ENCODE data around the gene JUP. TPM values are rescaled to one million over a fixed set of nuclear protein-coding genes. Genes with fewer than 3 reads are reported as not detected.
A peak's percentile ranks its signal among the peaks of the same experiment; 100 is the strongest.

The JUP gene
- total and polyA plus RNA-seq, 2 of the 13 experiments (the other 11 are each of a cell fraction or from before 2014, with no cell fraction given): 12.1 to 20.6 TPM

GRCh38 chr17:41773190-41773588, 13.3 kb downstream of the JUP start (continued):
- TF ChIP-seq NFE2L2 (IDR thresholded peaks at IDR 0.05; ENCODE audit: low read length) (no peak; the same call in 1 of the 2 replicates), ZNF761 (CRISPR knock-in tag; conservative IDR thresholded peaks at IDR 0.05) (peak; percentile 85; the same call in 1 of the 2 replicates), ZNF343 (CRISPR knock-in tag; IDR thresholded peaks at IDR 0.05) (peak; percentile 55), SATB2 (CRISPR knock-in tag; IDR thresholded peaks at IDR 0.05) (no peak), TRIM24 (CRISPR knock-in tag; IDR thresholded peaks at IDR 0.05) (no peak), U2AF1 (optimal IDR thresholded peaks at IDR 0.05; ENCODE audit: low read depth, low read length) (no peak), ZNF609 (CRISPR knock-in tag; IDR thresholded peaks at IDR 0.05; ENCODE audit: borderline replicate concordance) (peak; percentile 9; the same call in 1 of the 2 replicates), THRA (CRISPR knock-in tag; IDR thresholded peaks at IDR 0.05; ENCODE audit: borderline replicate concordance) (no peak), TGIF2 (CRISPR knock-in tag; IDR thresholded peaks at IDR 0.05) (peak; percentile 9; the same call in 1 of the 2 replicates), ZNF562 (CRISPR knock-in tag; IDR thresholded peaks at IDR 0.05; ENCODE audit: borderline replicate concordance) (no peak), BCL3 (CRISPR knock-in tag; IDR thresholded peaks at IDR 0.05) (no peak), AFF4 (CRISPR knock-in tag; IDR thresholded peaks at IDR 0.05) (0 out of 2 replicates have a peak, but pooled peaks have one; percentile 35), CCDC6 (CRISPR knock-in tag; IDR thresholded peaks at IDR 0.05) (0 out of 2 replicates have a peak, but pooled peaks have one; percentile 1), ZNF510 (CRISPR knock-in tag; IDR thresholded peaks at IDR 0.05; ENCODE audit: low read depth) (peak; percentile 82; the same call in 1 of the 2 replicates), ZNF451 (CRISPR knock-in tag; IDR thresholded peaks at IDR 0.05) (peak; percentile 16; the same call in 1 of the 2 replicates), CHD4 (IDR thresholded peaks at IDR 0.05; ENCODE audit: borderline replicate concordance, low read length) (no peak), SALL1 (CRISPR knock-in tag; IDR thresholded peaks at IDR 0.05) (no peak), GTF3A (CRISPR knock-in tag; conservative IDR thresholded peaks at IDR 0.05) (0 out of 2 replicates have a peak, but pooled peaks have one; percentile 74), SIX4 (CRISPR knock-in tag; IDR thresholded peaks at IDR 0.05) (no peak), CBX5 (CRISPR knock-in tag; IDR thresholded peaks at IDR 0.05; ENCODE audit: borderline replicate concordance) (no peak)
